Mucosa of gallbladder (tissue), 1 donor: Measurements from ENCODE around the gene ALDH3B2. TPM values are rescaled to one million over a fixed set of nuclear protein-coding genes. Genes with fewer than 3 reads are reported as not detected.
"Not testable (repeated sequence)": the region's sequence is repeated elsewhere in the genome, so short reads cannot be mapped to it uniquely, and the experiment has no call there.

Experiments
- DNase-seq: peaks from one replicate; pipeline ENCODE4 v3.0.0-alpha.2; 2020; ENCODE audit warnings: low spot score
- total RNA-seq: library from RNA; stranded (reverse); gene quantifications from one replicate; pipeline ENCODE4 v1.2.1, GENCODE V29; 2021
- donor health status: DM: no; HTN: no; CAD: no.

Gene ALDH3B2
- total RNA-seq, 1 donor from 2014 or later: 0.63 TPM

DNA sequence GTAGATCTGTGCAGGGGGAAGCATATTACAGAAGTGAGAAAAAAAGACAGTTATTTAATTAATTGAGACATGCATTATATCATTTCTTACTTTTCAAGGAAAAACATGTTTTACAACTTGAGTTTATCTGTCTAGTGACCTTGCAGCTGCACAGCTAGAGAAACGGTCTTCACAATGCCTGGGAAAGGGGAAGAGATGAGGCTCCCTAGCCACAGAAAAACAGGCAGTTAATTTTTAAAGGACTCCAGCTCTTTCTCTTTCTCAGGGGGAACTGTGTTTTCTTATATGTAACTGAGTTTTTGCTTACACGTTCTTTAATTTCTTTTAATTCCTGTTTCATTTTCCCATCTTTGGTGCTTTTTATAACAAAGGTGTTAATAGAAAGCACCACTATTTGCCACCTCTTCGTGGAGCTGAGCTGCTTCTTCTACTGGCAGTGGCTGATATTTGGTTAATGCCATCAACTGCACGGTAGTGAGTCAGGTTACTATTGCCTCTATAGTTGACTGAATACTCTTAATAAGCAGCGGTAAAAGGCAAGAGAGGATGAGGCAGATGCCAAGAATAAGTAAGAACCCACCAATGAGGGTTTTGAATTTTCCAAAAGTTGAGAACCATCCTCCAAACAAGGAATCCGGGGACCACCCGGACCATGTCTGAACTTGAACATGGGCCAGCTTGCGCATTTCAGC lies 11.4 kb upstream of the ALDH3B2 start:
- DNase-seq: not testable (repeated sequence)

DNA sequence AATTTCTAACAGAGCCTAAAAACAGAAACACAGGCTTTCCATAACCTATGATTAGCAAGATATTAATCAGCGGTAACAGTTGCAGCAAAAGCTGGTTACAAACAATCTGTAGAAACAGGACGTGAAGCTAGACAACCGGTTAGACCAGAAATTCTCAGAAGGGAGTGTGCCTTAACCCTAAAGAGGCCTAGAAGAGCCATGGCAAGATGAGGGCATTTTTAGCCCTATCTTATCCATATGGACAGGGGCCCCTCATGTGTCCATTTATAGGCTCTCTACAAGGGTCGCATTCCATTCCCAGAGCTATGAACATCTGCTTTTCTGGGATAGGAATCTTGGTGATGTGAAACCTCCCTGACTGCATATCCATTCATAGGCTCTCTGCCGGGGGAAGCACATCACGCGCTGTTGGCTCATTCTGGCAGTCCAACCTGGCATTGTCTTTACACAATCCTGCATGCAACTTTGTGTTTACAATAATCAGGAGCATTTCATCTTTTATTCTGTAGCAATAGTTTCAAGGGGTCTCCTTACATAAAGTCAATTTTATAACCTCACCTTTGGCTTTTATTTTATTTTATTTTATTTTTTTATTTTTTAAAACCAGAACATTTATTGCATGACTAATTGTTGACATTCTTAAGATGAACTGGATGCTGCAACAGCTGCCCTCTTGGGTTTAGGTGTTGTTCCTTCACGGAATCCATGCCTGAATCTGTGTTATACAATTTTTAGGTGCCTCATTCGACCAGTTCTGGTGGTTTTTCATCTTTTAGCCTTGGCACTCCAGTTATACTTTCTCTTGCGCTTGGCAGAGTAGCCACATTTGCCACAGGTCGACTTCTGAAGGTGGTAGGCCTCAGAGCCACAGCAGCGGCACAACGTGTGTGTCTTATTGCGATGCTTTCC lies 8.0 kb upstream of the ALDH3B2 start:
- peak; percentile 44 for DNase-seq

DNA sequence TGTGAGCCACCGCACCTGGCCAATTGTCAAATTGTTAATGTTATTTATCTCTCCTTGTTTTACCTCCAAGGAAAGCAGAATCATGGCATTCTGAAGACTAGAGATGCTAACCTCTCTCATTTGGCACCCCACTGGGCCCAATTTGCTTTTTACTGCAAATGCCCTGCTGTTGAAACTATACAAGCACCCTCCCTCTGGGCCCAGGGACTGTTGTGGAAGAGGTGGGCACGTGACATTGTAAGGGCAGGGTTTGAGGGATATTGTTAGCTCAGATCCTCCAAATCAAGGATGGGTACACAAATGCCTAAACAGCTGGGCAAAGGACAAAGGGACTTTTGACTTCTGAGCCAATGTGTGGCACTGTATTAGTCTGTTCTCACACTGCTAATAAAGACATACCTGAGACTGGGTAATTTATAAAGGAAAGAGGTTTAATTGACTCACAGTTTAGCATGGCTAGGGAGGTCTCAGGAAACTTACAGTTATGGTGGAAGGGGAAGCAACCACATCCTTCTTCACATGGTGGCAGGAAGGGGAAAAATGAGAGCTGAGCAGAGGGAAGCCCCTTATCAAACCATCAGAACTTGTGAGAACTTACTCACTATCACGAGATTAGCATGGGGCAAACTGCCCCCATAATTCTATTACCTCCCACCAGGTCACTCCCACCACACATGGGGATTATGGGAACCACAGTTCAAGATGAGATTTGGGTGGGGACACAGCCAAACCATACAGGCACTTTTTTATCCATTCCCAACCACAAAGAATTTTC lies 6.5 kb upstream of the ALDH3B2 start:
- DNase-seq: no peak

DNA sequence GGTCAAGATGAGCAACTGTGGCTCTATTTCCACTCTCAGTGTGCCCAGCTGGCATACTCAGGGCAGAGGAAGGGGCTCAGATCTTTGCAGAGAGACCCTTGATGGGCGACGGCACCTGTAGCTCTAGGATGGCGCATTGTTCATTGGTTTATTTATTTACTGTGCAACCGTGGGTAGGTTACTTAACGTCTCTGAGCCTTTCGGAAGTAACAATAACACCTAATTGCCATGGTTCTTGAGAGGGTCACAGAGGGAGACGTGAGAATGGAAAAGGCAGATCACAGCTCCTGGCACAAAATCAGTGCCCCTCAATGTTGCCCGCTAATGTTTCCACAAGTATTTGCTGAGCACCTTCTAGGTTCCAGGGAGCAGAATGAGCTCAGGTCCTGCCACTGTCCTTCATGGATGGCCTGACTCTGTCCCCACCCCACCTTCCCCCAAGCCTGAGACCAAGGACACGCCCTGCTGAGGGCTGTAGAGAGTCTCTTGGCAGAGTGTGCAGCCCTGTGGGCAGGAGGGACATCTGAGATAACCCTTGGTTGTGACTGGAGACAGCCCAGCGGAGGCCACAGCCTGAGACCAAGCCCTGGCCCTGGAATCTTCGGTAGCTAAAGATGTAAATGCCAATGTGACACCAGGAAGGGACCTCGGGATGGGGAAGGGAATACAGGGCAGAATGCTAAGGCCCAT lies 780 bp upstream of the ALDH3B2 start:
- DNase-seq: no peak

DNA sequence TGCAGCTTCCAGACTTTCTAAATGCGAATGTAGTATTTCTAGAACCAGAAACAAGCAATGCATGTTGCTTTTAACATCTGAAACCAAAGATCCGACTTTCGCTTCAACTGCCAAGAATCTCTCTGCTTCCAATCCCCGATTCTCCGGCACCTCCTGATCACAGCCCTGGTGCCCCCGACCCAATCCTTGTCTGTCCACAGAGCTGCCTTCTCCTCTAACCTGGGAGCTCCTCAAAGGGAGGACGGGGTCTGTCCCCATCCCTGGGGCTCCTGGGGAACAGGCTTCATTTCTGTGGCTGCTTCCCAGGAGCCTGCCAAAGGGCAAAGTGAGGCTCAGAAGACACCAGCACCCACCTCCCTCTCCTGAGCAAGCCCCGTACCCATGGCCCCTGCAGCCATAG lies 521 bp downstream of the ALDH3B2 start:
- no peak for DNase-seq

DNA sequence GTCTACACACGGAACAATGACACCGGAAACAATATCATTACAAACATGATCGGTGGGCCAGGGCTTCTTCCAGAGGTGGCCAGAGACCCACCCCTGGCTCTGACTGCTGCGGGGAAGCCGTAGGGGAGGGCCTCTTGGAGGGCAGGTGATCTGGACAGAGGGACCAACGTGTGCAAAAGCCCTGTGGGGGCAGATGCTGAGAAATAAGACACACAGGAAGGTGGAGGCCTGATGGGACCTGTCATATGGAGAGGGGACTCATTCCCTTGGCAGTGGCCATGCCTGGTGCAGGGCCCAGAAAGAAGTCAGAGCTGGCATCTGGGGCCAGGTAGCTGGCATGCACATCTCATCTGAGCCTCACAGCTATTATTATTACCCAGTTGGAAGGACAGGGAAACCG lies 1.1 kb downstream of the ALDH3B2 start:
- no peak for DNase-seq

DNA sequence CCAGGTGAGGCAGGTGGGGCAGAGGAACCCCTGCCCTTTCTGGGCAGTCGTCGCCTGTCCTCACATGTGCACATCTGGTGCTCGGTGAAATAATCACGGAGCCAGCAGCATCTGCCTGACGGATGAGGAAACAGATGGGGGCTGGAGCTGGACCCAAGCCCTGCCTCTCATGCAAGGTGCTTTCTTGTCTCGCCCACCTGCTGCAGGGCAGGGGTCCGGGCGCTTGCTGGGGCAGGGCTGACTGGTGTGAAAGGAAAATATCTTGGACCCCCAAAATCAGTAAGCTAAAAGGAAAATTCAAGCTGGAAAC lies 3.3 kb downstream of the ALDH3B2 start:
- DNase-seq: no peak

DNA sequence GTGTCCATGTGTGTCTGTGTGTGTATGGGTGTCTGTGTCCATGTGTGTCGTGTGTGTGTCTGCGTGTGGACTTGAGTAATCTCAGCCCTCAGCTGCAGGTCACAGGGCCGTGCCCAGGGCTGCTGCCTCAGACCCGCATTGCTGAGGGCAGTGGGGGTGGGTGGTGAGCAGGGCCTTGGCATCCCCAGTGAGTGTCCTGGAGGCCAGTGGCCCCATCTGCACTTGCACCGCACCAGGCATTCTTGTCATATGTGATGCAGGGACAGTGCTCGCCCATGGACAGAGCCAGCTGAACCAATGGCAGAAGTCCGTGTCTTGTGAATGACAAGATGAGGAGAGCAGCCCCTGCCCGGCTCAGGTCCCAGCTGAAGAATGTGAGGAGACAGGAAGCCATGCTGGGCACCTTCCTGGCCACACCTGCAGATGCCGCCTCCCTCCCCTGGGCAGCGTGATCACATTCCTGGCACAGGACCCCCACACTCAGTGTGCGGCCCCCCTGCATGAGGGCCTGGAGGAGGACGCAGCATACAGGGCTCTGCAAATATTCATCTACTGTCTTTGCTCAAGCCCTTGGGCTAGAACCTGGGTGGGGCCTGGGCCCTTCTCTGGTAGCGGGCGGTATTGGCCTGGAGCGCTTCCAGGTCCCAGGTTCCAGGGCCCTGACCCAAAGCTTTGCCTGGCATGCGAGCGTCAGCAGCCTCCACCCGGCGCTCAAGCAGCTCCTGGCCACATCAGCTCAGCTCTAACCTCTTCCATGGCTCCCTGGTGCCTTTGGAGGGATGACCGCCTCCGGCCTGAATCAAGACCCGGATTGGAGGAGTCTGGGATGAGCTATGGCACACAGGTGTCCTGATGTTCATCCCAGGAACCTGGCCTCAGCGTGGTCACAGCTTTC lies 3.9 kb downstream of the ALDH3B2 start:
- no peak for DNase-seq

DNA sequence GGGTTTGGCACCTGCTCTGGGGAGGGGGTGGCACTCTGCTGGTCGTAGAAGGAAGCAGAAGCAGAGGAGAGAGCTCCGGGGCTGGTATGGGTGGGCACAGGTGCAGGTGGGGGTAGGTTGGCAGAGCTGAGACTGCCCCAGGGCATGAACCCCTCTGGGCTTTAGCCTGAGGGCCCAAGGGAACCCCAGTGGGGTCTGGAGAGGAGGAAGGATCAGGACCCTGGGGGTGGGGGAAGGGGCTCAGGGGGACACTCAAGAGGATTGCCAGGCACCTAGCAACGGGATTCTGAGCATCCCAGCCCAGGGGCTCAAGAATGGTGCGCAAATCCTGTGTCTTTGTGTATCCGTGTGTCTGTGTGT lies 6.3 kb downstream of the ALDH3B2 start:
- DNase-seq: no peak

DNA sequence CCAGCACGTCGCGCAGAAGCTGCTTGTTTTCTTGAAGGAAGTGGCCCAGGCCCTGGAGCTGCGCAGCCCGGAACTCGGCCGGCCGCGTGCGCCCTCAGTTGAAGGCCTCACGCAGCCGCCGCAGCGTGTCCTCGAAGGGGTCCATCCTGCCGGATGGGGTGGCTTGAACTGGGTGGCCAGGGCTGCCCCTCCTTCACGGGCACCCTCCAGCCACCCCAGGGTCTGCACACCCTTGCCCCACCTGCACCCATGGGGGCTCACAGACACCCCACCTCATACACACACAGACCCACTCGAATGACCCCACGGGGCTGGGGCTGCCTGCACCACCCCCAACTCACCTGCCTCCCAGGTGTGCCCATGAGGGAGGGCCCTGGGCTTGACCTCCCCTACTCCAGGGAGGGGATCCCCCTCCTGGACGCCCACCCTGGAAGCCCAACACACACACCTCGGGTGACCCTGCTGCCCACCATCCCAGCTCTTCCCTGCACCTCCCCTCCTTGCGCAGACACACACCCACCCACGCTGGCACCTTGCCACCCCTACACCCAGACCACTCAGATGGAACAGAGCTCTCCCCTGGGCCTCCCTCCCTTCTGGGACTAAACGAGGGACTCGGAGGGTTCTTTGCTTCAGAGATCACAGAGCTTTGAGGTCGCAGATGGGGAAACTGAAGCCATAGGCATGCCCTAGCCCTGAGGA lies 6.8 kb downstream of the ALDH3B2 start:
- no peak for DNase-seq

DNA sequence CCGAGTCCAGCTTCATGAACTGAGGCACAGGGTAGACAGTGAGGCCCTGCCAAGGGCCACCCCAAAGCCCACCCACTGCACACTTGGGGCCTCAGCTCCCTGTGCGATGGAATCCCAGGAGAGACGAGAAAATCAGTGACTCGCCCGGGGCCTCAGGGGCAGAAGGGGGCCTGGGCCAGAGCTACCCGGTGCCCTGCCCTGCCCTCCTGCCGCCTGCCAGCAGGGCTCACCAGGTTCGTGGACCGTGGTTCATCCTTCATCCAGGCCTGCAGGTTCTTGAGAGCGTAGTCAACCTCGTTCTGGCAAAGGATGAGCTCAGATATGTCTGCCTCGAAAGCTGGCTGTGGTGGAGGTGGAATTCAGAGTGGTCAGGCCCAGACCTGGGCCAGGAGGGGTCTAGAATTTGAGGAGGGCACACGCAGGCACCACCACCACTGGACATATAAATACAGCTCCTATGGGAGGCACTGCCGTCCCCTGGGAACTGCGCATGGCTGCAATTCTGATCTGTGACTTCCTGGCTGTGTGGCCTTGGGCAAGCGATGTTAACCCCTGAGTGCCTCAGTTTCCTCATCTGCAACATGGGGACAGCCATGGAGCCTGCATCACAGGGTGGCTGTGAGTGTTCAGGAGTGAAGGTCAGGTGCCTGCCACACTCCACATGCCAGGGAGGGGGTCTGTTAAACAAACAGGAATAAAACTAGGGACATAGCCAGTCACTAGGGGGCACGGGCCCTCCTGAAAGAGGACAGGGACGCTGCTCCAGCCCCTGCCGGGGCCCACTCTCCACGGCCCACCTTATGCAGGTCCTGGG lies 7.5 kb downstream of the ALDH3B2 start:
- no peak for DNase-seq

DNA sequence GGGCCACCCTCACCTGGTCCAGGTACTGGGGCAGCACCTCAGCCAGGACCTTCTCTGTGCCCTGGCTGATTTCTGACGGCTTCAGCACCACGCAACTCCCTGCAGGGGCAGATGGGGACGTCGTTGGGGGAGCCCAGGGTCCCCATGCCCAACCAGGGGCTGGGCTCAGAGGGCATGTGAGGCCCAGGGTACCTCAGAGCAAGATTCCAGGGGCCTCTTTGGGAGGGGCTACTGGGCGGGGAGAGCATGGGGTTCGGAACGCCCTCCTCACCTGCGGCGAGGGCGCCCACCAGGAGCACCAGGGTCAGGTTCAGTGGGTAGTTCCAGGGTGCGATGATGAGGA lies 8.1 kb downstream of the ALDH3B2 start:
- no peak for DNase-seq

DNA sequence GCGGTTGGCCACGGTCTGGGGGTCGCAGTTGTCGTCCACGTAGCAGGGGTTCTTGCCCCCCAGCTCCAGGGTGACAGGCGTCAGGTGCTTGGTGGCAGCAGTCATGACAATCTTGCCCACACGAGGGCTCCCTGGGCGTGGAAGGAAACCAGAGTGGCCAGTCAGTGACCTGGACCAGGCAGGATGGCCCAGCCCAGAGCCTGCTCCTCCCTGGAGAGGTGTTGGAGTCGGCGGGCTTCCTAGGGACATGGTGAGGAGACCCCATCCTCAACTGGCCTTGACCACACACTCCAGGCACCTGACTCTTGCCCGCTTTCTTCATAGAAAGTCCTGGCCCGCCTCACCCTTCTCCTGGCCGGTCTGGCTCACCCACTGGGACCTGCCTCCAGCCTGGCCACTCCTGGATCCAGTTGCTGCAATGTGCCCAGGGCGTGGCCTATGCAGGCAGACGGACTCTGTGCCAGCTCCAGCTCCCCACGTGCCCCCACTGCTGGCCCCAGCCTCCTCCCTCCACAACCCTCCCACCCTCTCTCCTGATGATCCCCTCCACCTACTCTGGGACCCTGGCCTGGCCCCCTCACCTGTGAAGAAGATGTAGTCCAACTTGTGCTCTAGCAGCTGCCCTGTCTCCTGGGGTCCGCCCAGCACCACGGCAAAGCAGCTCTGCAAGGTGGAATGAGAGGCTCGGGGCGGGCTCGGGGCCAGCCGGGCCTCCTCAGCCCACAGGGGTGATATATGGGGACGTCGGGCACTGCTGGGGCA lies 8.7 kb downstream of the ALDH3B2 start:
- DNase-seq: no peak

DNA sequence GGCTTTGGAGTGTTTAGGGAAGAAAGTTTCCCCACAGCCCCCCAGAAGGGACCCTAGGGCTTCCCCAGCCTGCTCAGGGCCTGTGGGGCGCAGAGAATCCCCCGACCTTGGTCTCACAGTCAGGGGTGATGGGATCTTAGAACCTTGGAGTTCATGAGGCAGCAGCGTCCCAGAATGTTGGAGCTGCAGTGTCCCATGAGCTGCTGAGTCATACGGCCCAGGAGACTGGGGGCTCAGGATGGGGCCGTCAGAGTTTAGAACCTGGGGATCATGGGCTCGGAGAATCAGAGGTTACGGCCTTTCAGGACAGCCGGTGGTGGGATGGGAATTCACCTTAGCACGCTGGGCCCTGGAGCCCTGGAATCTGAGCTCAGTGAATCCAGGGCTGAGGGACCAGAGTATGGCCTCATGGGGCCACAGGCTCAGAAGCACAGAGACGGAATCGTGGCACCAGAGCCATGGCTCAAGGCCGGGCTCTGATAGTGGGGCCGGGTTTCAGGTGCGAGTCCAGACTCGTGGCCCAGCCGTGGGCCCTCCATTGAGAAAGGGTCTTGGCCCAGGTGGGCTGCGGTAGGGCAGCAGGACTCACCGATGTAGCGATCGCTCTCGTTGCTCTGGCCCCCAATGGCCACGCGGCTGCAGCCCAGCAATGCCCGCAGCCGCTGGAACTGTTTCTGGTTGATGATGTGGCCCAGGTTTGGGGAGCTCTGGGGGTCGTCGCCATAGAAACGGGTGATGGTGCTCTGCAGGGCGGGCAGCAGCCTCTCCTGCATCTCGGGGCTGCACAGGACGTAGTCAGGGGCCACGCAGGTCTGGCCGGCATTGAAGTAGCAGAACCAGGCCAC lies 9.5 kb downstream of the ALDH3B2 start:
- DNase-seq: no peak

DNA sequence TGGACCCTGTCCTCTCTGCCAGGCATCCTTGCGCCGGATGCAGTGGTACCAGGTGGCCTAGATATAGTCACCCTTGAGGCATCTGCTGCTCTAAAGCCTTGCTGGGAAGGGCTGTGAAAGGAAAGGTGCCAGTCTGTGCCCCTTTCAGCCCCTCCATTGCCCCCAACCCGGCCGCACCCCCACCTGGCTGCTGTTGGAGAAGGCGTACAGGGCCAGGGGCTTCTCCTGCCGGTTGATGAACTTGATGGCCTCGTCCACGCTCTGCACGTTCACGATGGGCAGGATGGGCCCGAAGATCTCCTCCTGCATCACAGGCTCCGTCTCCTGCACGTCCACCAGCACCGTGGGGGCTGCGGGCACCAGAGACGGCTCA lies 10.2 kb downstream of the ALDH3B2 start:
- DNase-seq: no peak

DNA sequence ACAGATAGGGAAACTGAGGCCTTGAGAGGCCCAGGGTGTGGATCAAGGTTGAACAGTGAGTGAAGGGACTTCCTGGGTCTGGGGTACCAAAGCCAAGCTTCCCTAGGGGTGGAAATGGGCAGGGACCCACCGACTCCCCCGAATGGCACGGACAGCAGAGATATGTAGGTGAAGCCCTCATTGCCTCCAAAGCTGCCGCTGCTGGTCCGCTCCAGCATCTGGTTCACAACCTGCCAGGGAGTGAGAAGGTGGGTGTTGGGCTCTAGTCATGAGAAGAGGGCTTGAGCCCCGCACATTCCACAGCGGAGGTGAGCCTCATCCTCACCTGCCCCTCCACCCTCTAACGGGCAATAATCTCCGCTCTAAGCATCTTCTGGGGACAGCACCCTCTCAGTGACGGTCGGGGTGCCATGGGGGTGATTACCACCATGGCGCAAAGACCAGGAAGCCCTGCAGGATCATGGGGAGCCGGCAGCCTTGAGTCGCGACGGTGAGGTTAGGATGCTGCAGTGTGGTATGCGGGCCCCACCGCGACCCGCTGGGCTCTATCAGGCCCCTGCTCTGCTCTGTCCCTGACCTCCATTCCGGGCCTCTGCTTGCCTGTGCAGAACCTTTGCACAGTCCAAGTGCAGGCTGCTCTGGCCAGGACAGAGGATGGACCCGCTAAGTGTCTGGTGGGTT lies 10.8 kb downstream of the ALDH3B2 start:
- no peak for DNase-seq

DNA sequence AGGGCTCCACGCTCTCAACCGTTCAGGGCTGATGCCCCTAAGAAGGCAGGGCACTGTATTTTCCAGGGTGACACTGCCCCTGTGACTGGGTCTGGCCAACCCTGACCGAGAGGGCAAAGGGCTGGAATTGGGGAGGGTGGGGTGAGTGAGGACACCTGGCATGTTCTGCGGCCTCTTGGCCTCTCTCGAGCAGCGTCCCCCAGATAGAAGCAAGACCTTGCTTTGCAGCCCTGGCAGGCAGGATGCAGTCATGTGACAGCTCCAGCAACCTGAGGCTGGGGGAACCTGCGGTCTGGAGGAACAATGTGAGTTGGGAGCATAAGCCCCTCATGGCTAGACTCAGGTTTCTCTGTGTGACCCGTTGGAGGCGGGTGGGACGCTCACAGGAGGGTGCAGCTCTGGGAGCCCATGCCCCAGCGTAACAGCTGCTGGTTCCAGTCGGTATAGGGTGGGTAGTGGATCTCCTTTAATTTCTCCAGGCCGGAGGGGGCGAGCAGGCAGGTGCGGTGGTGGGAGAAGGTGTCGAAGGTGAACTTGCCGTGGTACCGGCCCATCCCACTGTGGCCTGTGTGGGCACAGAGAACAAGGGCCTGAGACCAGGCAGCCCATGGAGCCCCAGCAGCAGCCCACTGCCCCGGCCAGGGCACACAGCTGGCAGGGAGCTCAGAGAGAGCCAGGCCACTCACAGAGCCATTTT lies 11.4 kb downstream of the ALDH3B2 start:
- no peak for DNase-seq
